Left kidney (tissue), 2 donors: ENCODE data around the gene SLC6A13. TPM values are rescaled to one million over a fixed set of nuclear protein-coding genes. Genes with fewer than 3 reads are reported as not detected.

ENCODE experiments used
- DNase-seq: peaks from one replicate; pipeline ENCODE4 v3.0.0-alpha.2; 2013
- polyA plus RNA-seq: library from polyadenylated mRNA; unstranded; fragments of 120-200 nt; gene quantifications from one replicate; pipeline ENCODE4 v1.2.1, GENCODE V29; 2013; ENCODE audit not compliant: insufficient read length

Gene SLC6A13
- polyA plus RNA-seq, 1 donor, result 48.9 TPM

- no peak for DNase-seq
Observed at GRCh38 chr12:267581-268482, 5.2 kb upstream of the SLC6A13 start.

DNA sequence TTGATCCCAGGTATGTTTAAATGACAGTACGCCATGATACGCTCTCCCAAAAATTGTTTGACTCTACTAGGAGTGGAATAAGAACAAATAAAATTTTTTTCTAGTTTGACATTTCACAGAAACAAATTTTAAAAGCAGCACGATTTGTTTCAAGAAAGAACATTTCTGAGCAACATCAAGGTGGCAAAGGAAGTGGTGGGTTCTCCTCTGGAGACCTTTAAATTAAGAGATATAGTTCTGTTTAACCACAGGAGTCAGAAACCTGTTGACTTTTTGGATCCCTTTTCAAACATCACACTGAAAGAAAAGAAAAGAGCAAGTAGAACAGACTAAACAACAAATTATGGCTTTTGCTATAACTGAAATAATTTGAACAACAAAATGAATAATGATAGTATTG, 2.5 kb upstream of the SLC6A13 start:
- DNase-seq, result no peak

DNA sequence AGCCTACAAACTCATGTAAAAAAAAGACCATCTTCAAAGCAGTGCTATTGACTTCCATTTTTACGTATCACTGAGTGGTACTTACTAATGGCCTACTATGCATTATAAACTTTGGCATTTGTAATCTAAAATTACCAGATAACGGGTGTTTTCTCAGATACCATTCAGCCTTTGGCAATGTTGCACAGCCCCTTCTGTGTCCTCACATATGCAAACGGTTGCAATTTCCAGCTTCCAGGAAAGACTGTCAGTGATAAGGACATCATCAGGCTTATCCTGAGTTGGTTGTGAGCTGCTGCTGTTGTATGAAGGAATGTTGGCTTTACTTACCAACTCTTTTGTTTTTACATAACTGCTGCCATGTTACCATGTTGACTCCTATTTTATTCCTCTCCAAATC, 1.6 kb upstream of the SLC6A13 start:
- DNase-seq, result no peak

- no peak for DNase-seq
Observed at GRCh38 chr12:263574-263973, 938 bp upstream of the SLC6A13 start.

DNA sequence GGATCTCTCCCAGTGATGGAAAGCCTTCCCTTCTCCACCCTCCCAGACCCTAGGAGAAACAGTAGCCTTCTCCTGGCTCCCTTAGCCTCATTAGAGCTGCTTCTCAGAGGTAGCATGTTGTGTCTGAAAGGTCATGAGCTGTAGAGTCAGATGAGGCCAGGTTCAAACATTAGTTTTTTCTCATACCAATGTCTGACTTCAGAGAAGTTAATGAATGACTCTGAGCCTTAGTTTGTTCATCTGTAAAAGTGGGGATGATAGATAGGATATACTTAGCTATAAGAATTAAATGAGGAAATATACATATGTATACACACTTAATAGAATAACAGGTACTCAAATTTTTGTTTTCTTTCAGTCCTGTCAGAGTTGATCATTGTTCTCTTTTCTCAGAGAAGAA, 523 bp downstream of the SLC6A13 start:
- no peak for DNase-seq

GRCh38 chr12:257521-258321, 4.9 kb downstream of the SLC6A13 start:
- DNase-seq, result no peak

- DNase-seq, result no peak
Observed at GRCh38 chr12:256958-257357, 5.7 kb downstream of the SLC6A13 start.

DNA sequence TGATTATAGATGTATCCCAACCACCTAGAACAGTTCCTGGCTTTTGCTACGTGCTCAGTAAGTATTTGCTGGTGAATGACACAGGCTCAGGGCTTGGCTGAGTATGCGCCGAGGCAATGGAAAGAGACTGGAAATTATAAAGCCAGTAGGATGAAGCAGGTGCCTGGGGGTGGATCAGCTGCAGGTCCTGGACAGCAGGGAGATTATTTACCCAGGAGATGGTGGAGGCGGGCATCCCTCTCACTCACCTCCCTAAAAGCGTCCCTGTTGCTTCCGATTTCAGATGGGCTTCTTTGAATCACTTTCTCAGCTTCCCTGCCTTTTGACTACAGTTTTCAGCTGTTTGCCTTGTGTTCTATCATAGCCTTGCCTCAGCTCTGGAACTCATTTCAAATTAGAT, 6.4 kb downstream of the SLC6A13 start:
- no peak for DNase-seq

GRCh38 chr12:254912-255311, 7.7 kb downstream of the SLC6A13 start:
- DNase-seq, result no peak

- DNase-seq, result no peak
Observed at GRCh38 chr12:254039-254438, 8.6 kb downstream of the SLC6A13 start.

DNA sequence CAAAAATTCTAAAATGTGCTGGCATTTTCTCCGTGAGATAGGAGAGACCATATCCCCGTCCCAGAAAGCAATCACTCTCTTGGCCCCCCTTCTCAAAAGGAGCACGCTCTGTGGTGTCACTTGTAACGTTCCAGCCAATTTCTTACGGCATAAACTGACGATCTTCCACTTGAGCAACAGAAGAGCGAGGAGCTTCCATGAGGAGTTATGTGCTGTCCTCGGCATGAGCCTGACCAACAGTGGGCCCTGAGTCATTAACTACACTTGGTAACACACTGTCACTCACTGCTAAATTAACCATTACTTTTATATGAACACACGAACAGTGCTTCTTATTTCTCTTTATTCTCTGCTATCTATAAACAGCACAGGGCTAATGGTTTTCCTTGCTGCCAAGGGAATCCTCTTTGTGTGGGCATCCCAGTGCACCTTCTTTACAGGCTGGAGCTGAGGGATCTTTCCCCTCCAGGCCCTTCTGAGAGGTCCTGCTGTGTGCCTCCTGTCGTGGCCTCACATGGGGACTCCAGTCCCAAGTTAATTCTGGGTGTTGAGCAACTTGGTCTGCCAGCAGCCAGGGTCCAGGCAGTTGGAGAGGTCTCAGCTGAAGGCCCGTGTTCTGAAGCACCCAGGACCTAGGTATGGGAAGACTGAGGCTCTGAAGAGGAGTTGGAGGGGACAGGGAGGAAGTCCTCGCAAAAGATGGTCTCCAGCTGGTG, 9.4 kb downstream of the SLC6A13 start:
- DNase-seq, result no peak

DNA sequence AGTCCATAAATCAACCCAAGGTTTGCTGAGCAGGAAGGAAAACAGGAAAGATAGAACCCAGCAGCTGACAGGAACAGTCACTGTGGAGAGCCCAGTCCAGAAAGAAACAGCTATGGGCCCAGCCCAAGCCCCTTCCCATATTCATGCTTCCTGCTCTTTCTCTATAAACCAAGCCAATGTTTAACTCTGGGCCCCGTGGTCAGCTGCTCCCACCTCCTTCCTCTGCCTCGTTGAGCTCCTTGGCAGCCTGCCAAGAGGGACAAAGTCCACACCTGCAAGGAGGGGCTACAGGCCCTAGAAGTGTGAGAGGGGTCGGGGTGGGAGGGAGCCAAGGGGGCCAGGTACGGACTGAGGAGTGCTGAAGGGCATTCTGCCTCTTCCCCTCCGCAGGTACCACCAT, 10.0 kb downstream of the SLC6A13 start:
- peak; percentile 83 for DNase-seq

DNA sequence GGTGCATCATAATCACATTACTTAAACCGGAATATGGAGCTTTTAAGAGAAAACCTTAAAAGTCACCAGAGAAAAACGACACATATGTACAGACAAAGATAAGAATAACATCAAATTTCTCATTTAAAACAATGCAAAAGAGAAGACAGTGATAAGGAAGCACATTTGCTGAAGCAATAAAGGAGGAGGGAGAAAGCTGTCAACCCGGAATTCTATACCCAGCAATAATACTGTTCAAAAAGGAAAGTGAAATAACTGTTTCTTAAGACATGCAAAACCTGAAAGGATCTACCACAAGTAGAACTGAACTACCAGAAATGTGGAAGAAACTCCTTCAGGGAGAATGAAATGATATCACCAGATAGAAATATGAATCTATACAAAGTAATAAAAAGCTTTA, 15.4 kb downstream of the SLC6A13 start:
- no peak for DNase-seq

DNA sequence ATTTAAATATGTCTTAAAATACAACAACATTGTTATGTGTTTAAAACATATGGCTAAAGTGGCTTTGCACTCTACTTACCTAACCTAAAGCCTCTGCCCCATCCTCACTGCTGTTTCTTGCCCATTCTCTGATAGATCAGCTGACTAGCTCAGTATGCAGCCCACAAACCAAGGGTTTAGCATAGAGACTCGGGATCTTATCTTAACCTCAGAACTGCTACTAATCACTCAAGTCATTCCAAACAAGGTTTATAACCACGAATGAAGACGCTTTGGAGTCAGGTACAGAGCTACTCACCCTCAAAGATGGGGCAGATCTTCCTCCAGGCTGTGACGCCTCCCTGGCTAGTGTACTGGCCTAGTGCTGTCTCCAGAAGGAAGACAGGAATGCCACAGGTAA, 19.3 kb downstream of the SLC6A13 start:
- no peak for DNase-seq

DNA sequence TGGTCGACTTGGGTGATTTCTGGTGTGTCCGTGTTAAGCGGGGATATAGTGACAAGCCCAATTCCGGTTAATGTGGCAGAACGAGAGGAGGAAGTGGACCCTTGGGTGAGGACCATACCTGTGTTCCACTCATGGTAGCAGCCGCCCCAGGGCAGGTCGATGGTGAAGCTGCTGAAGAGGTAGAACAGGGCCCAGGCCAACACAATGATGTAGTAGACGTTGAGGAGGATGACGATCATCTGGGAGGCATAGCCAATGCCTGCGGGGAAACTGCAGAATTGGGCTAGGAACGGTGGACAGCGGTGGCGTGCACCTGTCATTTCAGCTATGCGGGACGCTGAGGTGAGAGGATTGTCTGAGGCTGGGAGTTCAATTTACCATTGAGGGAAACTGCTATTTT, 20.1 kb downstream of the SLC6A13 start:
- DNase-seq, result no peak

DNA sequence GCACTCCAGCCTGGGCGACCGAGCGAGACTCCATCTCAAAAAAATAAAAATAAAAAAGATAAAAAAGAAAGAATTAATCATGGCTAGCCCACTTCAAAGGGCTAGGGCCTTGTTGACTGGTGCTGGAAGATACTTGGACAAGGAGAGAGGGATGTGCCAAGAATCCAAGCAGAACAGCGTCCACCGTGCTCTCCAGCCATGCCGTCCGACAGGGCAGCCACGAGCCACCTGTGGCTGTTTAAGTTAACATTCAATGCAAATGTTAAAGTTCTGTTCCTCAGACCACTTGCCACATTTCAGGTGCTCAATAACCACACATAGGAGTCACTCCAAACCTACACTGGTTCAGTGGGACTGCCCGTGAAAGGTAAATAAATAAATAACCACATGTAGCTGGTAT, 21.4 kb downstream of the SLC6A13 start:
- no peak for DNase-seq

DNA sequence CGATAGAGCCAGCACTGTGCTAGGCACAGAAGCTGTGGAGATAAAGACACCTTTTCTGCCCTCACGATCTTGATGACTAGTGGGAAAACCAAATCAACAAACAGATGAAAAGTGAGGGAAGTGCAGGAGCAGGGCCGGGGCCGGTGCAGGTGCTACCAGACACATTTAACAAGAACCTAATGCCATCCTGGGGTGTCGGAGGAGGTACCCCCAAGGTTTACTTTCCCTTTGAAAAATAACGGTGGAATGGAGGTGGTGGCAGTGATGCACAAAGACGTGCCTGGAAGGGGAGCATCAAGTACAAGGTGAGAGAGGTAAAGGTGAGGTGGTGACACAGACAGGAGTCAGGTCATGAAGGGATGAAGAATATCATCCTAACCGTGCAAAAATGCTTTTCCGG, 22.1 kb downstream of the SLC6A13 start:
- no peak for DNase-seq

DNA sequence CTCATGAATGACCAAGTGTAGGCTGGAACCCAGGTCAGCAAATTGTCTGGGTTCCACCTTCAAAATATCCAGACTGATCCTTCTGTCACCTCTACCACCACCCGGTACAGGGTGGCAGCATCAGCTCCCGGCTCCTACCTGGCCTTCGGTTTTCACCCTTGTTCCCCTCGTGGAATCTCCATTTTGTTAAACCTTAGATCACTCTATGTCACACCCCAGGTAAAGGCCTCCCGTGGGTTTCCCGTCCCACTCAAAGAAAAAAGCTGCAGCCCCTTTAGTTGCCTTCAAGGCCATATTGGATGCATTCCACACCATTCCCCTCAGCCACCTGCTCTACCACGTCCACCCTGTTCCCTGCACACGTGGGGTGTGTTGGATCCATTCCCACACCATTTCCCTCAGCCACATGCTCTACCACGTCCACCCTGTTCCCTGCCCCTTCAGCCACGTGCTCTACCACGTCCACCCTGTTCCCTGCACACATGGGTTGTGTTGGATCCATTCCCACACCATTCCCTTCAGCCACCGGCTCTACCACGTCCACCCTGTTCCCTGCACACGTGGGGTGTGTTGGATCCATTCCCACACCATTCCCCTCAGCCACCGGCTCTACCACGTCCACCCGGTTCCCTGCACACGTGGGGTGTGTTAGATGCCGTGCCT, 23.8 kb downstream of the SLC6A13 start:
- no peak for DNase-seq

DNA sequence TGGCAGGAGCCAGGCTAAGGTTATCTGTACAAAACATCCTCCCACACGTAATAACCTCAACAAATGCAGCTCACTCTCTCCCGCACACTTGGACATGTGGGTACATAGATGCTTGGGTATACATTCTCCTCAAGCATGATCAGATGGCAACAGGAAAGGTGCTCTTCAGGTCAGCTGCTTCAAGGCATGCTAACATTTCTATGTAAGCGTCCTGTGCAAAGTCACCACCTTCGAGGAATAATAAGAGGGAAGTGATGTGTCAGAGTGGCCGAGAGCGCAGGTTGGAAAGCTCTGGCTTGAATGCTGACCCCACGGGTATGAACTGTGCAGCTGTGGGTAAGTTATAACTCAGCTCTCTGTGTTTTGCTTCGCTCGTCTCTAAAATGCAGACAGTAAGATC, 24.5 kb downstream of the SLC6A13 start:
- DNase-seq, result no peak

DNA sequence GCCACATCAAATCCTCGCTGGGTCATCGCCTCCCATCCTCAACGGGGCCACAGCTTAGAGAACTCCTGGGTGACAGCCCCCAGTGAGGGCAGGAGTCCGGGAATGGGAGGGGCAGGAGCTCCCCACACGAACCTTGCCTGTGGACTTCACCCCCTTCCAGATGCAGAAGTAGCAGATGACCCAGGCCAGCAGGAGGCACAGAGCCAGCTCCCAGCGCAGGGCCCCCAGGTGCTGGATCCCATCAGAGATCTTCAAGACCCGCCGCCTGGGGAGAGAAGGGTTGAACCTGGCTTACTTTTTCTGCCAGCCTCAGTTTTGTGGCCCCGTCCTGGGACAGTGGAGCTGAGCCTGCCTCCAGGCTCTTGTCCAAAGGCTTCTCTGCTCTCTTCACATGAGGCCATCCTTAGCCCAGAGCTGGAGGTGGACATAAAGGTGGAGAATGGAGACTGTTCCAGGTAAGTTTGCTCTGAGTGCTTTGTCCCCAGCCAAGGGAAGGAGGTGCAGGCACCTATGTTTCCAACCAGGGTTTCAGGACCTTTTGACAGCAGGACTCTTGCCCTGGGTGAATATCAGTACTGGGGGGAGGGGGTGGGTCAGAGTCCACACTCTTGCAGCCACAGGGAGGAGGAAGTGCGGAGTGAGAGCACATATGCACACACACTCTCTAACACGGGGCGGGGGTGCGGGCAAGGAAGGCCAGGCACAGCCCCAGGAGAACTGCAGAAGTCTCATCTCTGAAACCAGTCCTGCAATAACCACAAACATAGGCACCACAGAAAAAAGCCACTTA, 25.4 kb downstream of the SLC6A13 start:
- no peak for DNase-seq

- DNase-seq, result no peak
Observed at GRCh38 chr12:236445-236844, 26.2 kb downstream of the SLC6A13 start.
